IMR-90 (cell line): ENCODE results near the gene GCNT2. TPM values are rescaled to one million over a fixed set of nuclear protein-coding genes. Genes with fewer than 3 reads are reported as not detected.

Experiments
- ATAC-seq: fragments of 200-7000 bp; cut with Tn5 transposase; 2 replicates; pipeline ENCODE4 v1.9.1; 2020; ENCODE audit warnings: low read depth, mild to moderate bottlenecking, moderate library complexity
- BruUV-seq: library from RNA; stranded (reverse); fragments of 400-500 nt; replicated peaks from 2 replicates; lab custom pipeline; 2021; lab: Mats Ljungman, UMichigan
- CTCF ChIA-PET: fragments of 300-600 bp; formaldehyde crosslinking; extraction: SDS; loops from one replicate; lab custom pipeline; 2021; ENCODE audit warnings: antibody characterized with exemption; lab: Yijun Ruan, JAX
- POLR2A ChIA-PET: fragments of 300-600 bp; sonication (Branson Sonifier 250); formaldehyde crosslinking; loops from one replicate; lab custom pipeline; 2022; ENCODE audit warnings: antibody characterized with exemption; ENCODE audit not compliant: unreplicated experiment; lab: Charles Lee
- DNase-seq: peaks from one replicate; pipeline ENCODE4 v3.0.0; 2013
- H2AFZ ChIP-seq: replicated peaks from 2 replicates; pipeline ENCODE3; 2013; ENCODE audit warnings: low read length, mild to moderate bottlenecking; ENCODE audit not compliant: poor library complexity
- H2AK5ac ChIP-seq: 2 replicates; pipeline ENCODE4 v1.6.1; 2013; ENCODE audit warnings: low read depth, low read length, inconsistent platforms
- H2AK9ac ChIP-seq: replicated peaks from 2 replicates; pipeline ENCODE3; 2013; ENCODE audit warnings: mild to moderate bottlenecking, low read depth, low read length, moderate library complexity; ENCODE audit not compliant: poor library complexity
- H2BK120ac ChIP-seq: 2 replicates; pipeline ENCODE4 v1.6.1; 2013; ENCODE audit warnings: low read depth, low read length, inconsistent platforms
- H2BK15ac ChIP-seq: 3 replicates; pipeline ENCODE4 v1.6.1; 2013; ENCODE audit warnings: low read depth, low read length, inconsistent platforms
- H2BK20ac ChIP-seq: 2 replicates; pipeline ENCODE4 v1.6.1; 2013; ENCODE audit warnings: low read depth, mild to moderate bottlenecking, inconsistent platforms, low read length, moderate library complexity
- H2BK5ac ChIP-seq: 2 replicates; pipeline ENCODE4 v1.6.1; 2013; ENCODE audit warnings: mild to moderate bottlenecking, low read depth, low read length, inconsistent platforms; ENCODE audit not compliant: poor library complexity, severe bottlenecking
- H3K14ac ChIP-seq: replicated peaks from 2 replicates; pipeline ENCODE4 v1.6.1; 2013; ENCODE audit warnings: low read depth, low read length, inconsistent platforms
- H3K18ac ChIP-seq: 2 replicates; pipeline ENCODE4 v1.6.1; 2013; ENCODE audit warnings: low read depth, low read length, control low read depth
- H3K23ac ChIP-seq: 2 replicates; pipeline ENCODE4 v1.6.1; 2013; ENCODE audit warnings: low read depth, low read length, inconsistent platforms
- H3K27ac ChIP-seq: 2 replicates; pipeline ENCODE4 v1.5.1; 2013; ENCODE audit warnings: mild to moderate bottlenecking, control low read depth, low read length; ENCODE audit not compliant: insufficient read depth
- H3K27me3 ChIP-seq: 2 replicates; pipeline ENCODE4 v1.6.1; 2013; ENCODE audit warnings: low read length; ENCODE audit not compliant: control insufficient read depth, insufficient read depth
- H3K36me3 ChIP-seq: 2 replicates; pipeline ENCODE4 v1.6.1; 2013; ENCODE audit warnings: low read length, mixed read lengths; ENCODE audit not compliant: control insufficient read depth, insufficient read depth
- H3K4ac ChIP-seq: 2 replicates; pipeline ENCODE4 v1.6.1; 2013; ENCODE audit warnings: low read depth, low read length, inconsistent platforms
- H3K4me1 ChIP-seq: 2 replicates; pipeline ENCODE4 v1.6.1; 2013; ENCODE audit warnings: low read length, mixed read lengths; ENCODE audit not compliant: control insufficient read depth, insufficient read depth
- H3K4me2 ChIP-seq: 2 replicates; pipeline ENCODE4 v1.6.1; 2013; ENCODE audit warnings: low read depth, mild to moderate bottlenecking, control low read depth, low read length, moderate library complexity
- H3K4me3 ChIP-seq: 2 replicates; pipeline ENCODE4 v1.5.1; 2013; ENCODE audit warnings: low read depth, mild to moderate bottlenecking, control low read depth, low read length, moderate library complexity; ENCODE audit not compliant: insufficient read depth
- H3K56ac ChIP-seq: 2 replicates; pipeline ENCODE4 v1.6.1; 2013; ENCODE audit warnings: low read length, inconsistent platforms; ENCODE audit not compliant: insufficient read depth; ENCODE audit errors: extremely low read depth
- H3K79me1 ChIP-seq, 2 experiments: 2 replicates each; pipeline ENCODE4 v1.6.1; 2013; ENCODE audit warnings: low read length in 2 of 2, inconsistent platforms in 1 of 2, low read depth in 1 of 2
- H3K9ac ChIP-seq: 2 replicates; pipeline ENCODE4 v1.6.1; 2013; ENCODE audit warnings: low read depth, low read length, control low read depth
- H3K9me1 ChIP-seq: 2 replicates; pipeline ENCODE4 v1.6.1; 2013; ENCODE audit warnings: low read length, inconsistent platforms; ENCODE audit not compliant: insufficient read depth
- H3K9me3 ChIP-seq: 2 replicates; pipeline ENCODE4 v1.6.1; 2013; ENCODE audit warnings: low read length; ENCODE audit not compliant: control insufficient read depth, insufficient read depth
- H4K20me1 ChIP-seq: 2 replicates; pipeline ENCODE4 v1.6.1; 2013; ENCODE audit warnings: low read length, inconsistent platforms; ENCODE audit not compliant: insufficient read depth
- H4K5ac ChIP-seq: 2 replicates; pipeline ENCODE4 v1.6.1; 2013; ENCODE audit warnings: mild to moderate bottlenecking, low read depth, low read length, control low read depth
- H4K8ac ChIP-seq, 2 experiments: 2 replicates each; pipeline ENCODE4 v1.6.1; 2013; ENCODE audit warnings: low read depth in 2 of 2, low read length in 2 of 2, control low read depth in 1 of 2, inconsistent platforms in 1 of 2
- H4K91ac ChIP-seq: 2 replicates; pipeline ENCODE4 v1.6.1; 2013; ENCODE audit warnings: low read depth, low read length, inconsistent platforms; ENCODE audit not compliant: insufficient read depth
- BHLHE40 ChIP-seq: fragments of 150-350 bp; IDR thresholded peaks from 2 replicates; pipeline ENCODE4 v1.6.1; 2016; ENCODE audit warnings: mild to moderate bottlenecking, low read depth, low read length
- CEBPB ChIP-seq: IDR thresholded peaks from 2 replicates; pipeline ENCODE4 v1.6.1; 2012; ENCODE audit warnings: low read depth, low read length, improper control_type of control experiment
- ELK1 ChIP-seq: fragments of 150-350 bp; IDR thresholded peaks from 2 replicates; pipeline ENCODE4 v1.6.1; 2016; ENCODE audit warnings: low read depth, mild to moderate bottlenecking, low read length, moderate library complexity, borderline replicate concordance
- FOS ChIP-seq: fragments of 150-350 bp; IDR thresholded peaks from 2 replicates; pipeline ENCODE4 v1.6.1; 2016; ENCODE audit warnings: low read depth, low read length
- MAFK ChIP-seq: IDR thresholded peaks from 2 replicates; pipeline ENCODE4 v1.6.1; 2012; ENCODE audit warnings: low read depth, low read length, improper control_type of control experiment
- MAZ ChIP-seq: IDR thresholded peaks from 2 replicates; pipeline ENCODE4 v1.6.1; 2012; ENCODE audit warnings: low read depth, mild to moderate bottlenecking, low read length, improper control_type of control experiment, moderate library complexity, borderline replicate concordance
- MXI1 ChIP-seq: IDR thresholded peaks from 2 replicates; pipeline ENCODE4 v1.6.1; 2012; ENCODE audit warnings: low read depth, mild to moderate bottlenecking, low read length, moderate library complexity, borderline replicate concordance
- NFE2L2 ChIP-seq: fragments of 150-350 bp; IDR thresholded peaks from 2 replicates; pipeline ENCODE4 v1.6.1; 2016; ENCODE audit warnings: low read depth, mild to moderate bottlenecking, low read length
- POLR2A ChIP-seq: IDR thresholded peaks from 2 replicates; pipeline ENCODE4 v1.6.1; 2012; ENCODE audit warnings: mild to moderate bottlenecking, low read depth, low read length
- RAD21 ChIP-seq: IDR thresholded peaks from 2 replicates; pipeline ENCODE4 v1.6.1; 2012; ENCODE audit warnings: low read length, improper control_type of control experiment
- RCOR1 ChIP-seq: IDR thresholded peaks from 2 replicates; pipeline ENCODE4 v1.6.1; 2012; ENCODE audit warnings: mild to moderate bottlenecking, low read length, improper control_type of control experiment; ENCODE audit not compliant: insufficient replicate concordance
- RFX5 ChIP-seq: IDR thresholded peaks from 2 replicates; pipeline ENCODE4 v1.8.0; 2012; ENCODE audit warnings: low read depth, mild to moderate bottlenecking, low read length, moderate library complexity
- SMC3 ChIP-seq: fragments of 150-350 bp; IDR thresholded peaks from 2 replicates; pipeline ENCODE4 v1.6.1; 2016; ENCODE audit warnings: low read depth, mild to moderate bottlenecking, antibody characterized with exemption, low read length, moderate library complexity
- USF2 ChIP-seq: fragments of 150-350 bp; IDR thresholded peaks from 2 replicates; pipeline ENCODE4 v1.6.1; 2017; ENCODE audit warnings: mild to moderate bottlenecking, antibody characterized with exemption, low read length, low read depth
- WGBS, 2 experiments: methylation state at CpG; one replicate each; pipeline versions ENCODE4 v1.1.5 to v1.1.7; 2013; ENCODE audit warnings: missing lambda C conversion rate in 2 of 2; ENCODE audit not compliant: insufficient read length in 1 of 2; ENCODE audit errors: extremely low coverage in 2 of 2; 5-methylcytosine and 5-hydroxymethylcytosine counted together
- dilution Hi-C: fragments of 300-500 bp; cut with HindIII; formaldehyde crosslinking; loops from one replicate; pipeline ENCODE4 v1.14.3; 2018; ENCODE audit warnings: low sequenced_read_pairs; ENCODE audit not compliant: unreplicated experiment
- in situ Hi-C: fragments of 300-500 bp; cut with MboI; formaldehyde crosslinking; loops from 3 replicates; pipeline ENCODE4 v1.14.3; 2019; ENCODE audit warnings: low sequenced_read_pairs, inconsistent platforms, mixed read lengths
- intact Hi-C: fragments of 100-400 bp; cut with micrococcal nuclease; formaldehyde crosslinking; loops from 2 replicates; pipeline ENCODE4 v1.10.0; 2022
- polyA plus RNA-seq, 3 experiments: library from polyadenylated mRNA; depleted of rRNA; stranded (reverse); fragments of >200 nt; gene quantifications; 2 replicates each; pipeline ENCODE4 v1.2.3, GENCODE V29; 2012; ENCODE audit warnings: low replicate concordance in 1 of 3
- total RNA-seq: library from RNA; depleted of rRNA; stranded (reverse); fragments of >200 nt; gene quantifications from 2 replicates; pipeline ENCODE4 v1.2.3, GENCODE V29; 2012

GCNT2 gene
- total and polyA plus RNA-seq, 2 of the 4 experiments (the other 2 are of a cell fraction) = 0.34 to 0.90 TPM

GRCh38 chr6:10591422-10592160 is 70.4 kb downstream of the GCNT2 start:
- no peak overlapping the region for H2BK20ac ChIP-seq
- no peak overlapping the region for H3K56ac ChIP-seq
- no peak overlapping the region for H3K18ac ChIP-seq
- H3K4me3 ChIP-seq = no peak overlapping the region
- intact Hi-C loops = no loop called here
- H3K4me2 ChIP-seq = no peak overlapping the region
- TF ChIP-seq NFE2L2 = no peak
- TF ChIP-seq CEBPB = no peak
- no peak for TF ChIP-seq ELK1
- no peak for TF ChIP-seq MAZ
- no peak for TF ChIP-seq USF2
- TF ChIP-seq RAD21 = no peak
- TF ChIP-seq MAFK = no peak
- TF ChIP-seq RFX5 = no peak
- no peak for TF ChIP-seq BHLHE40
- TF ChIP-seq SMC3 = no peak
- no peak for TF ChIP-seq FOS
- TF ChIP-seq POLR2A = no peak
- no peak for TF ChIP-seq RCOR1
- TF ChIP-seq MXI1 = no peak
- H3K9me1 ChIP-seq = peaks cover 8% of the 10 kb centered on the region; the same call in 1 of the 2 replicates
- H3K4me1 ChIP-seq = no peaks in the 10 kb centered on the region
- H3K27ac ChIP-seq = no peak overlapping the region
- no peaks in the 10 kb centered on the region for H4K20me1 ChIP-seq
- H4K91ac ChIP-seq = no peak overlapping the region
- no peak overlapping the region for H3K4ac ChIP-seq
- no peak overlapping the region for H2AK9ac ChIP-seq
- POLR2A ChIA-PET = no interaction called here
- no peaks in the 10 kb centered on the region for H3K79me1 ChIP-seq
- no peak overlapping the region for H4K8ac ChIP-seq
- H2AFZ ChIP-seq = no peak overlapping the region
- H3K9me3 ChIP-seq = no peaks in the 10 kb centered on the region
- H2AK5ac ChIP-seq = no peak overlapping the region
- CTCF ChIA-PET = no interaction called here
- no peak overlapping the region for H3K9ac ChIP-seq
- DNase-seq (no peak), ATAC-seq (no peak)
- H2BK15ac ChIP-seq = no peak overlapping the region
- H2BK5ac ChIP-seq = no peak overlapping the region
- H3K36me3 ChIP-seq = no peaks in the 10 kb centered on the region
- BruUV-seq = no TSS peak
- no CpG with 5 or more reads among the region's 14 CpGs for WGBS, 2 experiments
- dilution Hi-C loops = no loop called here
- H3K14ac ChIP-seq = no peak overlapping the region
- no peaks in the 10 kb centered on the region for H3K27me3 ChIP-seq
- in situ Hi-C loops = no loop called here
- no peak overlapping the region for H3K23ac ChIP-seq
- no peak overlapping the region for H2BK120ac ChIP-seq
- no peak overlapping the region for H4K5ac ChIP-seq
